Stimulated activated CD4-positive, alpha-beta T cell treated with anti-CD3 and anti-CD28 coated beads, Interleukin-4, amount 100 ng/mL, for 4 hours (primary cell): ENCODE data around the gene CTNNA2.

Experiments used
- DNase-seq, 2 experiments: peaks; one replicate each; pipeline ENCODE4 v3.0.0-alpha.2; 2020

The CTNNA2 gene

DNA sequence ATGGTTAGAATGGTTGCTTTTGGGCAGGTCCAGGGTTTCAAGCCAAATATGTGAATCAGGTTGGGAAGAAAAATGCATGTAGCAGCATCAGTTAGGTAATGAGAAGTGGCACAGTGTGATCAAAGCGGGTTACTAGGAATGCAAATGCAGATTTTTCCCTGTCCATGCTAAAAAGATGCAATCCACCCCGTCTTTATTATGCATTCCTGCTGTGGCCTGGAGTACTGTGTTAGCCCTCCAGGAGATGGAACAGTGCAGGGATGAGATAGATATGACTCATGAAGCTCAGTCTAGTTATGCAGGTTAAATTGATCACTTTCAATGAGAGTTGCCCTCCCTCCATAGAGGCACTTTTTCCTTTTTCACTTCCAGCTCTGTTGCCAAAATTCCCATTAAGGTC, 283.8 kb downstream of the CTNNA2 start:
- DNase-seq, result no peak

DNA sequence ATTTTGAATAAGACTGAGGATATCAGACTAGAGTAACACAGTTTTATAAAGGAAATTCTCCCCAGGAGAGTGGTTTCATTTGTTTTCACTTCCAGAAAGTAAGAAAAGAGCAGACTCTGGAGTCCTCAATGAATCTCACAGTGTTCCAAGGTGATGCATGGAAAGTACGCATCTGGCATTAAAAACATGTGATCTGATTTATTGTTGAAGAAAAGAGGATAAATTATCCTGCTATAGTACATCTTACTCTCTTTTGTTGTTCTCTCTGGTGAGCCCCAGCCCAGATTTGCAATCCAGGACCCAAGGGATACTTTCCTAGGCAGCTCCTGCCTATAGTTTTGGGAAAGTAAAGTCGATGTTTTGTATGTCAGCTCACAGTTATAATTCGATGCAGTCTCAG, 285.9 kb downstream of the CTNNA2 start:
- no peak for DNase-seq

DNA sequence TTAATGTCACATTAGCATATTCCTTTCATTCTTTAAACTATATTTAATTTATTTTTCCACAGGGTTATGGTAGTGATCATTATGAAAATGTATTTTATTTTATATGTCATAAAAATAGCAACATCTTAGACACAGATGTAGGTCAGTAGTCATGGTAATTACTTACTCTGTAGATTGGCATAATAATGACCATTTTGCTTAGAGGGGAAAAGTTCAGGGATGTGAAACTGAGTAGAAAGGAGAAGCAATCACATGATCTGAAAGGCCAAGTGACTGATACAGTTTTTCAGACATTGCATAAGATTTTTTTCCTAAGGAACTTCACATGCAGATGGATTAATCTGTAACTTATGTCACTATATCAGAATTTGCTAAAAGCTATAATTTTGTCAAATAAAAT, 286.9 kb downstream of the CTNNA2 start:
- DNase-seq, result no peak

DNA sequence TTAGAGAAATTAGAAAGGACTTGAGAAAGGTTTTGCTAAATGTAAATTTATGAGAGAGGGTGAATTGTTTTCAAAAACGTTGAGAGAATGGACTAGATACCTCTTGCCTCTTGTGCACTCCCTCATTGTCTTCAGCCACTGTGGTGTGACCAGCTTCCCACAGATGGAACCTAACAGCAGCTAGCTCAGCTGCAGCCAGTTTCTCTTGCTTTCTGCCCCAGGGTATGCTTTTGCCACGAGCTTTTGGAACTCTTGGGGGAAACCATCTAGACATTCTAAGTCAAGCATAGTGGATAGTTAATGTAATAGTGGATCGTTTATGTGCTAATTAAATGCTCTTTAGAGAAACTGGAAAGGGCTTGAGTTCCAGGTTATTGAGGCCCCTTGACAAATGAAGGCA, 288.2 kb downstream of the CTNNA2 start:
- no peak for DNase-seq

DNA sequence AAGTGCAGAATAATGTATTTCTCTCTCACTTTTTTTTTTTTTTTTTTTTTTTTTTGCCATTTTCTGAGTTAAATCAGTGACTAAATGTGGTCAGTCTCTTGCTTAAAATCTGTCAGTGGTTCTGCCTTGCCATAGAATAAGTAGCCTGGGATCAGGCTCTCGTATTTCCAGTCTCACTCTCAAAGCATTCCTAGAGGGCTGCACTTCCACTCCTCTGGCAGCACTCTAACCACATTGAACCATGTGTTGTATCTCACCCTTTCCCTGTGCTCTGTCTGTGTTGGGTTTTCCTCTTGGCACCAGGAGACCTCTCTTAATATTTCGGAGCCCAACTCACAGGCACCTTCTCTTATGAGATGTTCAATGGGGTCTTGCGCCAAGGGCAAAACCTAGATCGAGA, 304.4 kb downstream of the CTNNA2 start:
- DNase-seq, result no peak

DNA sequence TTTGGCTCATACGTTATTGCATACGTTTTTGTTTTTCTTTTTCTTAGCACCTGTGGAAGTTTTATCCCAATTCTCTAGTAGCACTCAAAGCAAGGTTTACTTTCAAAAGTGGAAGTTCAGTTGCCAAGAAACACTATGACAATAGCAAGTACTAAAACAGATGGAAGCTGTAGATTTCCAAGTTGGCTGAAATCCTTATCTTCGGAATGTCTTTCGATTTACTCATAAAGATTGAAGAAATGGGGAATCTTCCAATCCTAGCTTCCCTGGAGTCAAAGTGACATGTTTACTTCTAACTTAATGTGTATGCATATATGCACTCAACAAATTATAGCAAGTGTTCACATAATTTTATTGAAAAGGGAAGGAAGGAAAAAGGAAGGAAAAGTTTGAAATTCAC, 307.4 kb downstream of the CTNNA2 start:
- DNase-seq, result no peak

DNA sequence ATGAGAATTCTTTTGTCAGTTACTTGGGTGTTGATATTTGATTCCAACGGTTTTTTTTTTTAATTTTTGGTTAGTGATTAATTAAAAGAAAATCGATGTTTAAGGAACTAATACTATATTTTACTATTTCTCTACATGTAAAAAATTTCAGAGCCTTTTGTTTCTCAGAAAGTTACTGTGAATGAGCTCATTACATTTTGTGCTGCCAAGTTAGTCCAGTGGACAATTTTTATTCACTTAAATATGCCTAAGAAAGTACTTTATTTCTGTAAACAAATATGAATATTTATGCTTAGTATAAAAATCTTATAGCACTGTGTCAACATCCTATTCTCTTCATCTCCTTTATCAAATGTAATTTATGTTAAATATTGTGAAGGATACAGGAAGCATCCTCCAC, 309.3 kb downstream of the CTNNA2 start:
- DNase-seq, result no peak

DNA sequence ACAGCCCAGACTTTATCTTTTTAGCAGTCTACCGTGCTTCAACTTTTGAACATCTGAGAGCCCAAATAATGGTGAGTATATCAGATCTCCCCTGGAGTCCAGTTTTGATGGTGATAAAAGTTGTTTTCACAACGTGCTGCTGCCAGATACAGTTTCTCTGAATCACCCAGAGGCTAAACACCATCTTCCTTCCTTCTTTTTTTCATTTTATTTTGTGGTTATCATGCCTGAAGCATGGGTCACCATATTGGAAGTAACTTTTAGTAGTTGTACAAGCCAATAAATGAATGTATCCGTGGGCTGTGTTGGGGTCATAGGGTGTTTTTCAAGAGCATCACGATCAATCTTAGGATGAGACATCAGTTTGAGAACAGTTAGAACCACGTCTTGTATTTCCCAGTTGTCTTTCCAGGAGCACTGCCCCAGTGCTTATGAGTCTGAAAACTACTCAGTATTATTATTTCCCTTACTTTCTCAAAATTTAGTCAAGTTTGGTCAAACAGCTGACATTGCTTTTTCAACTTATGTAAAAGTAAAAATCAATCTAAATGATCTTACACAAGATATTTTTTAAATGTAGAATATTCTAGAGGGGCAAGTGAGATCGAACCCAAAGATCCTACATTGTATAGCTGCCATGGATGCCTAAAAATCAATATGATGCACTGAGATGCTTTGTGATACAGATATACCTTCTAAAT, 311.4 kb downstream of the CTNNA2 start:
- no peak for DNase-seq

DNA sequence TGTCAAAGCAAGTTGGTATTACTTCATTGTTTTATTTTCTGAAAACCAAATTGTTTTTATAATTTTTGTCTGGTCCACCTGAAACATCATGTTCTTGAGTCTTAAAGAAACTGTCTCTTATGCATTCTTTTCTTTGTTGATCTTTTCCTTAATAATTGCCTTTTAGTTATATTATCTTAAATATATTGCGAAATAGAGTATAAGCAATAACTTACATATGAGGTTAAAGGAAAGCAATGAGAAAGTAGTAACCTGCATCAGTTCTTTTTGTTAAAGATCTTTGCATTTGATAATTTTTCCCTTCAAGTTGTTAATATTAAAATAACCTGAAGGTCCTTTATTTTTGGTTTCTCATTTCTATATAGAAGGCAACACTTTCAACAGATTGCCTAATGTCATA, 315.0 kb downstream of the CTNNA2 start:
- DNase-seq, result no peak

DNA sequence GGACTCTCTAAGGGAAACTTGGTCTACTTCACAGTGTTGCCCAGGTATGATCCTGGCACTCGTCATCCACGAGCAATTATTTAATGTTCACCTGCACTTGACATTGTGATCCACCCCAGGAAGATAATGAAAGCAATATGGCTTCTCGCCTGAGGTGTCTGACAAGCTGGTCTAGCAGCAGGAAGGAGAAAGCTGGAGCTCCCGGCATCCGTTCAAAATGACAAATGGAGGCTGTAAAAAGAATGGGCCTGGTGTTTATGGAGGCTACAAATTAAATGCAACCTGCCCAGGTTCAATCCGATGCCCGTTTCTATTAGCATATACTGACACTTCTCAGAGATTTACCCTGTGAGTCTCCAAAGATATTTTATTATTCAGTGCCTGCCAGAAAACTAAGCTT, 317.6 kb downstream of the CTNNA2 start:
- no peak for DNase-seq

DNA sequence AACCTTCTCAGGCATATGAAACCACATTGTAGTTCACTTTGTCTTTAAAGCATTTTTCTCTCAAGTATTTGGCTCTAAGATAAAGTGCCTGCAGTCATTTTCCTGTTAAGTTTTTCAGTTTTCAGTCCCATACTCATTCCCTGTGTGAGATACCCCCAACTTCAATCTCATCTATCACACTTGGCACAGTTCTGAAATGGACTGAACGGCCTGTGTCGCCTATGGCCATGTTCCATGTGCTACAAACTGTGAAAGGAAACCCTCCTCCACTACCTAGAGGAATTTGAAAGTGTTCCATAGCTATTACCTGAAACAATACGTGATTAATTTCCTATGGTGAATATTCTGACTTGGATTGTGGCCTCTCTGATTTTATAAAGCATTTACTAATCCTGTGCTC, 319.1 kb downstream of the CTNNA2 start:
- no peak for DNase-seq

DNA sequence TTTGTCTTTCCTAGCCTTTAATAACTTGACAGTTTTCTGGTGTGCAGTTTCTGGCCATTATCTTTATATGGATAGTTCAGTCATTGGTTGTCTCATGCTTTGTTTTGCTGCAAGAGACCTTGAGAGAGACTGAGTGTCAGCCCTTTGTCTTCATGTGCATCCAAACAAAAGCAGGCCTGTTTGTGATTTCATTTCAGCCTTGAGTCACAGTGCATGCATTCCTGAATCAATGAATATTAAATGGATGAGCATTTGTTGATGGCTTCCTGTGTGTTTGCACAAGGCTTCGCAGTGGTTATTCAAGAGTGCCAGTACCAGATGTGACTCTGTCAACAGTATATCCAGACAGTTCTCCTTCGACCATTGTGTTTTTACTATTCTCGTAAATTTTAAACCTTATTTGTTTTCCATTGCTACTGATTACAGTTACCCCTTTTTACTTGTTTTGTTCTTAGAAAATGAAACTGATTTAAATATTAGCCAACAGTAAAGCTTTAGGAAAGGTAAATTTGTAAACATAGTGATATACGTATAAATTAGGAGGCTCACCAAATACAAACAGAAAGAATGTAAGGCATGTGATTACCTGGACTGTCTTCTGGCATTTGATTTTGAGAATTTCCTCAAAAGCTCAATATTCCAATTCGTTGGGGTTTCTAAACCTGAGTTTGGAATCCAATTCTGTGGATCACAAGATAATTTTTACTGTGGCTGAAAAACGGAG, 319.8 kb downstream of the CTNNA2 start:
- no peak for DNase-seq

DNA sequence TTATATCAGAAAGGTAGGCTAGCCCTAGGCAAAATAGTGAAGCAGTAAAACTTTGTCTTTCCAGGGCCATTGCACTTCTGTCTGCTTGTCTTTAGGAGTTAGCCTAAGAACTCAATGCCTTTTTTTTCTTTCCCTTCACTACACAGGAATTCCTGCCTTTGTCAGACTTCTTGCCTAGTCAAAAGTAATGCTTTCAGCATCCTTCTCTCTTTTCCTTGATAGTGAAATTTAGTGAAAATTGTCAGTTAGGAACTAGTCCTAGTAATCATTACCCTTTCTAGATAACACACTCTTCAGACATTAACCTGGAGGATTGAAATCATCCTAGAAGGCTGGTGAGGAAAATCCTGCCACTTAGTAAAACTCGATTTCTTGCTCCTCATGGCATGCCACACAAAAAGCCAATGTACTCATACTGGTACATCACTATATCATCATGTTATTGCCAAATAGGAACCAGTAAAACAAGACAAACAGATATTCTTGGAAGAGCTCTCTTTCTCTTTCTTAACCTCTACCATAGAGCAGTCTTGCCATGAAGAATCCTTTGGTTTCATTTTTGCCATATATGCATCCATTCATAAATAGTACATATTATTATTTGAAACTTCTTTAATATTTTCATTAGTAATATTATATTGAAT, 320.5 kb downstream of the CTNNA2 start:
- no peak for DNase-seq

DNA sequence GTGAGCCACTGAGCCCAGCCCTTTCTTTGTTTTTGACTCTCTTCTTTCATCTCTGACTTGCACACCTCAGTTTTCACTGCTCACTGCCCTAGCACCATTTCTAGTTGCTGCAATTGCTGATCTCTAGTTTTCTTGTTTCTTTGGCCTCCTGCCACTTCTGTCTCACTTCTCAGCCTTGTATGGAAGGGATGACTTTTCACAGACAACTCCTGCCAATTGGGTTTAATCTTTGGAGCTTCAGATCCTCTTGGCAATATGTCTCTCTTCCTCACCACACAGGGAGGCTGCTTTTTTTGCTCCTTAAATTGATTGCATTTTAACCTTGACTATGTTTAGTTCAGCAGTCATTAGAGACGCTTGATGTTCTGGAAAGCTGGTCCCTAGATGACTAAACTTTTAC, 323.1 kb downstream of the CTNNA2 start:
- DNase-seq, result no peak

DNA sequence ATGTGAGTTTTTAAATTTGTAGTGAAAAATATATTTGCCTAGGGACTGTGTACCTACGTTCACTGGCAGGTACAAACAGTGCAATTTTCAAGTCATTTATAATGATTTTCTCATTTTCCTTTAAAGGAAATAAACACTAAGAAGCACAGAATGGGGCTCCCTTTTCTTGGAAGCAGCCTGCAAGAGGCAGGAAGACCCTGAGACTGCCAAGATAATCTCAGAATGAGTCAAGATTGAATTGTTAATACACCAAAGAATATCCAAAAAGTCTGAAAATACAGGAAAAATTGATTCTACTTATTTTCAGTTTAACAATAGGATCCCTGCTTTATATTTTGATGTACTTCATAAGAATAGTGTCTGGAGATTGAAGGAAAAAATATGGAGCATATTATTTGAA, 331.2 kb downstream of the CTNNA2 start:
- no peak for DNase-seq

DNA sequence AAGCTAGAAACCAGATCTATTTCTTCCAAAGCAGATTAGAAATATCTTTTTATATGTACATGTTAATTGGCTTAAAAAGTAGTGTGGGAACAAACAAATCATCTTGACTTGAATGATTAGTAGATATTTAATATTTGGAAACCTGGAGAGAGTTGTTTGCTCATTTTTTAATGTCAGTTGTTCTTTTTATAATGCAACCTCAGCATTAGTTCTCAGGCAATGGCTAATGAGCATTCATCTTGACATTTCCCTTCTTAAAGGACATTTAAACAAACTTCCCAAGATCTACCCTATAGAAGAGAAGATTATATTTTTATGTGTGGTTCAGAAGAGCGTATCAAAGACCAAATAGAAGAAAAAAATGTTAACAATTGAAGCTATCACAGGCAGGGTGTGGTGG, 334.0 kb downstream of the CTNNA2 start:
- DNase-seq, result no peak

DNA sequence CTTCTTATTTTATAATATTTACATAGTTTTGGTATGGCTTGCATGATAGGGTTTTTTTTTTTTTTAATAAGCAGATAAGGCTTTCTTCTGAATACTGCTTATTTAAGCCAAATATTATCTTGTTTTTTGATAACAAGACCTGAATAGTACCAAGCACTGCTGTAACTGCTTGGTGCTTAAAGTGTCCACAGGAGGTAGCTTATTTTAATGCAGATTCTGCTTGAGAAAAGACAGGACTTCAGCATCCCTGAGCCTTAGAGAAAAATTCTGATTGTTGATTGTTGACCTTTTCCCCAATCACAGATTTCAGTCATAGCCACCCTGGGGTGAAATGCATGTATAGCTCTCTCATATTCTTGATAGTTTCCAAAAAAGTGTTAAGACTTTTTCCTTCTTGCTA, 336.4 kb downstream of the CTNNA2 start:
- DNase-seq, result no peak

DNA sequence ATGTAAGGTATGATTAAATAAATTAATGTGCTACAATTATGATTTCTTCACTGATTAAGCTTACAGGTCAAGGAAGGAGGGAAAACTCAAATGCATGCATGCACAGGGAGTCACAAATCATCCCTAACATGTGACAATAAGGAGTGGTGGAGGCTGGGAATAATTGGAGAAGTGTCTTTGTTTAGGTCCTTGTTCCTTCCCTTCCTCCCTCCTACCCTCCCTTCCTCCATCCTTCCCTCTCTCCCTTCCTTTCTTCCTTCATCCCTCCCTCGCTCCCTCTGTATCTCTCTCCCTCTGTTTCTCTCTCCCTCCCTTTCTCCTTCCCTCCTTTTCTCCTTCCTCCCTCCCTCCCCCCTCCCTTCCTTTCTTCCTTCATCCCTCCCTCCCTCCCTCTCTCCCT, 337.1 kb downstream of the CTNNA2 start:
- DNase-seq, result no peak

DNA sequence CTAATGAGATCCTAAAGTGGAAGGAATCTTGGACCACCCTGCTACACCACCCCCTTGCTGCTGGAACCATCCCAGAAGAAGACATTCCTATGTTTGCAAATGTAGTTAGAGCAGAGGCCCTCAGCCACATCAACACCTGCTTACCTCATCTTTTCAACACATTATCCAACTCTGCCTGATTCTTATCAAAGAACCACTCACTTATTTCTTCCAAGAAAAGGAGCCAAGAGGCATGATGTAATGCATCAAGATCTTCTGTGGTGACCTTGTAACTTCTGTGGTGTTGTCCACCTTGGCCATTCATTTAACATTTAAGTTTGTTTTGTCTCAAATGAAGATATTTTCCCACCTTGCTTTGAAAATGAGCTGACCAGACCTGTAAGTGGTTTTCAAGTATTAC, 338.1 kb downstream of the CTNNA2 start:
- DNase-seq, result no peak

DNA sequence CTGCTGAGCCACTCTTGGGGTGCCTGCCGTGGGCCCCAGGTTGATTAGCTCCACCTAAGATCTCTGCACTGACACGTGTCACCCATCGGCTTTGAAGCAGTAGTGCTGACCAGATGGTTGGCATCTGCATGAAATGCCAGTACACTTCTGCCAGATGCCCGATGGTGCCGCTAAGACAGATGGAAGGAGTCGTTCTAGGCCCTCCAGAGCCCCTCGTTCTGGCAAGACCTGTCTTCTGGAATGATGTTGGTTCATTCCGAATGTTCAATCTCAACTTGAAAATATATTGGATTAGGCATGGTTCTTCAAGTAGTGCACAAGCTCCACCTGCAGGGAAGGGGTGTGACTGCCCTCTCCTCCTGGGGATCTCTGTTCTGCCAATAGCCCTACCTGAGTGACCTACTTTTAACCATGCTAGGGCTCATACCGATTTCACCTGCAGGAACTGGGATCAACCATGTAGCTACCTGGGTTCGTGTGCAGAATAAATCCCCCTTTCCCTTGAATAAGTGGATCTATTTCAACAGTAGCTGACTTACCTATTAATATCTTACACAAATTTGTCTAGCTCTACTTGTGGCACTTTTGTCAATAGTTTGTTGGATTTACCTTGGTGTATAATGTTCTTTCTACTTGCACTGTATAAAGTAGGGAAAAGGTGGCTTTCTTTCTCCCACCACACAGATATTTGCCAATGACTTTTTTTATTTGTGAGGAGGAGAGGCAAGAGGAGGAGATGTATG, 342.6 kb downstream of the CTNNA2 start:
- DNase-seq, result no peak

DNA sequence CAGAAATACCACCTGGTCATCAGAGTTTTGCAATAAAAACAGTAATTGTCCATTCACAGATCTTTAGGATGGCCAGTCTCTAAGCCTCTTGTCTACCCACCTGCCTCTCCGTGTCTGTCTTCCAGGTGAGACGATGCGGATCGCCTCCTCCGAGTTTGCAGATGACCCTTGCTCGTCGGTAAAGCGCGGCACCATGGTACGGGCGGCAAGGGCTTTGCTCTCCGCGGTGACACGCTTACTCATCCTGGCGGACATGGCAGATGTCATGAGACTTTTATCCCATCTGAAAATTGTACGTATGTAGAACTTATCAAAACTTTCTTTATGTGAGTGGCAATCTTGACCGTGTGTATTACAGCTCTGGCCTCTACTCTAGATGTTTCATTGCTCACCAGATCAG, 345.0 kb downstream of the CTNNA2 start:
- DNase-seq, result no peak

DNA sequence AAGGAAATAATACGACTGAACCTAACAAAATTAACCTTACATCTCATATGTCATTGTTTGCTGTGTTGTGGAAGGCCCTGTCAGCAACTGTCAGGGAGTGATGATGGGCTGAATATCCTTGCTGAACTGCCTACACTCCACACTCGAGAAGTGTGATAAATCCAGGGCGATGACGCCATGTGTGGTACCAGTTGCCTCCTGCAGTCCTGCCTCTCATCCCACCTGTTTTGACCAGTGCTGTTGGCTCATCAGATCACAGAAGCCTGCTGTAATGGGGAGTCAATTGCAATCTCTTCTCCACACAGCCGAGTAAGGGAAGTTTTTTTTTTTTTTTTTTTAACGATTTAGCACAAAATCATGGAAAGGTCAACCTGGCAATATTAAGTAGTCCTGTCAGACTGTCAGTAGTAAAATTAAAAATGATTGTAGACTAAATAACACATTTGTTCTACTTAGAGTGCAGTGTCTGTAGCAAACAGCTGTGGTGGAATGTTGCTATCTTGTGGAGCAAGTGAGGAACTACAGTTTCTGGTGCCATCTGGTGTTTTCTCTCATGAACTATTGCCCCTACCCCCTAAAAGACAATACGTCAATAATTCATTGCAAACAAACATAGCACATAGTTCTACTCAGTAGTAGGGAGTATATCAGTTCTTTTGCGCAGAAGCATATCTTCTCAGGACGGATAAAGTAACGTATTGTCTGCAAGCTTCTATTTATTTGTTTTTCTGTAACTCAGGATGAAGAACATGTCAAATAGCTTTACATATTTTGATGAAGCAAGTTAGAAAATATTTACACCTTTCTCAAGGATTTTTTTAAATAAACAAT, 347.6 kb downstream of the CTNNA2 start:
- no peak for DNase-seq

DNA sequence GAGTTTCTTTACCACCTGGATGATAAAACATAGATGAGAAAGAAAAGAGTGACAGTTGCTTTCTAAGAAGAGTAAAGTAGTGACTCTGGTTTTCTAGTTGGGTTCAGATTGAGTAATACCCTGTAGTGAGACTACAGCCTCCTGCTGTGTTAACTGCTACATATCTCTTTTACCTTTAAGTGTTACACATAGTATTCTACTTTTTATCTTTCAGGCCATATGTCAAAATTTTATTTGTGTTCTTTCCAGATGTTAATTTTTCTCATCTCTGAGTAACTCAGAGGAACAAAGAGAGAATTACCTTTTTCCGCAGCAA, 348.2 kb downstream of the CTNNA2 start:
- no peak for DNase-seq
